Activated naive CD8-positive, alpha-beta T cell treated with anti-CD3 and anti-CD28 coated beads, Interleukin-2, amount 50 U/mL, for 24 hours (primary cell): ENCODE data around the gene CCDC149.

Experiments used
- ATAC-seq: fragments of 150-1000 bp; cut with Tn5 transposase; one replicate; pipeline ENCODE4 v1.10.0; 2021
- DNase-seq: peaks from one replicate; pipeline ENCODE4 v3.0.0; 2021
- H3K27ac Mint-ChIP-seq: one replicate; pipeline ENCODE4 v1.8.0; 2021; ENCODE audit warnings: mild to moderate bottlenecking, mixed read lengths
- H3K27me3 Mint-ChIP-seq: one replicate; pipeline ENCODE4 v1.8.0; 2021; ENCODE audit warnings: mixed read lengths
- H3K36me3 Mint-ChIP-seq: one replicate; pipeline ENCODE4 v1.8.0; 2021; ENCODE audit warnings: low read depth, mixed read lengths
- H3K4me1 Mint-ChIP-seq: one replicate; pipeline ENCODE4 v1.8.0; 2021; ENCODE audit warnings: mixed read lengths
- H3K4me3 Mint-ChIP-seq: one replicate; pipeline ENCODE4 v1.8.0; 2021; ENCODE audit warnings: mild to moderate bottlenecking, moderate library complexity, mixed read lengths
- H3K9me3 Mint-ChIP-seq: one replicate; pipeline ENCODE4 v1.8.0; 2021; ENCODE audit warnings: mixed read lengths

Gene CCDC149

DNA sequence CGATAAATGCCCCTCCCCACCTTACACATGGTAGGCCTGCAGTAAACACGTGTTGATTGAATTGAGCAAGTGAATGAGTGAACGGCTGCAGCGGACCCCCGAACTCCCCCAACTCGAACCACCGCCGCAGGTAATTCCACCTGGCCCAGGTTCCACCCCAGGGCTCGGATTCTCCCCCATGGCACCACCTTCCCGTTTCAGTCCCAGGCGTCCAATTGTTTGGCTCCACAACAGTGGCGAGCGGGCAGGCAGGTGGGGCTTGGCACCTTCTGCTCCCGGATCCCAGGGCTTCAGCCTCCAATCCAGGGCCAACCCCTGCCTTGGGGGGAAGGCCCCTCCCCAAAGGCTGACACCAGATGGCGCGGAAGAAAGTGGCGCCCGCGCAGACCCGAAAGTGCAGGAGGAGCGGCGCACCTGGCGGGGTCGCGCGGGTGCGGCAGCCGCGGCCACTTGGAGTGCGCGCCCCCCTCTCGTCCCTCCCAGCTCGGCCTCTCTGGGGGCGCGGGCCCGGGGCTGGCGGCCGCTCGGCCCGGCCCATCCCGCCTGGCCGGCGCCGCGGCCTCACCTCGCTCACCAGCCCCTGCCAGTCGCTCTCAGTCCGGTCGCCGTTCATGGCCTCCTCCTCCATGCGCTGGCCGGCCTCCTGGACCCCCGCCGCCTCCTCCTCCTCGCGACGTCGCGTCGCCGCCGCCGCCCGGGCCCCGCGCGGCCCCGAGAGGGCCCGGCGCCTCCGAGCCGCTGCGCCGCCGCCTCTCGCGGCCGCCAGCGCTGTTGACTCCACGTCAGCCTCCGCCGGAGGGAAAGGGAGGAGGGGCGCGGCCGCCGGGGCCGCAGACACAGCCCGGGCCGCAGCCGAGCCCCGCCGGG, at the start of gene CCDC149:
Gene CCDC149 (minus strand): TSS at position 791 of the 867 bp plus-strand sequence. CDS start 178 bp downstream, at position 613.
- peaks cover 7% of the 10 kb centered on the region for H3K9me3 Mint-ChIP-seq
- peaks cover 36% of the 10 kb centered on the region for H3K27me3 Mint-ChIP-seq
- no peaks in the 10 kb centered on the region for H3K36me3 Mint-ChIP-seq
- H3K4me1 Mint-ChIP-seq: peaks cover 2% of the 10 kb centered on the region
- H3K4me3 Mint-ChIP-seq: peak within 1 kb of the TSS; percentile 28
- ATAC-seq: peak; percentile 23
- no peak within 1 kb of the TSS for H3K27ac Mint-ChIP-seq
- DNase-seq: peak; percentile 2

DNA sequence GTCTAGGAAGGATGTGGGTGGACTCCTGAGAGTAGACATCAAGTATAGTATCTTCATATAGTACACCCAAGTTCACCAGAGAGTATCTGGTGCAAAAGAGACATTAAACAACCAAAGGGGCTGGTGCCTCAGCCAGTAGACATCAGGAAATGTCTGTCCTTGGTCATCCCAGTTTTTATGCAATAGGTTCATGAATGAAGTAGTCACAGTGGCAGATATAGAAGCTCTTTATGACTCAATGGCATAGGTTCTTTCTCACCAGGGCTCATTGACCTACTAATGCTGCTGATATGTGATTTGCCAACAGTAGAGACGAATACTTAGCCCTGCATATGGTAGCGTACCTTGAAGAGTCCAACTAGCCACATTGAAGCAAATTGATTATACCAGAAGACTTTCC, 45.0 kb upstream of the CCDC149 start:
- no peaks in the 10 kb centered on the region for H3K36me3 Mint-ChIP-seq
- H3K4me1 Mint-ChIP-seq: no peaks in the 10 kb centered on the region
- ATAC-seq: no peak
- H3K27ac Mint-ChIP-seq: no peak overlapping the region
- H3K9me3 Mint-ChIP-seq: peaks cover 22% of the 10 kb centered on the region
- H3K27me3 Mint-ChIP-seq: peaks cover 8% of the 10 kb centered on the region
- no peak overlapping the region for H3K4me3 Mint-ChIP-seq
- no peak for DNase-seq

DNA sequence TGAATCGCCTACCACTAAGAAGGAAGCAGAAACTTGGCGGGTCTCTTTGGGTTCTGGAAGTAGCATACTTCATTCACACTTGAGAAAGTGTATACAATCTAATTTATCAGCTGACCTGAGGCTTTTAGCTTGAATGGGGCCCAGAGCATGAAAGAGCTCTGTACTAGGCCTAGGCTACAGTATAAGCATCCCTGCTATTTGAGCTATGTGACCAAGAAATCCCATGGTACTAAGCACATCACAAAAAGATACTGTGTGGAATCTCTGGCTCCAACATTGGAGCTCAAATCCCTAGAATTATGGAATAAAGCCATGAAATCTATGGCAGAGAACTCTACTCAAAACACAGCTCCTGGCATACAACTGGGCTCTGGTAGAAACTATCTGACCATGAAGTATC, 43.9 kb upstream of the CCDC149 start:
- Mint-ChIP-seq H3K27ac (no peak overlapping the region), H3K27me3 (peaks cover 11% of the 10 kb centered on the region), H3K9me3 (peaks cover 22% of the 10 kb centered on the region), H3K36me3 (no peaks in the 10 kb centered on the region), H3K4me3 (no peak overlapping the region), H3K4me1 (no peaks in the 10 kb centered on the region)
- DNase-seq (no peak), ATAC-seq (no peak)

DNA sequence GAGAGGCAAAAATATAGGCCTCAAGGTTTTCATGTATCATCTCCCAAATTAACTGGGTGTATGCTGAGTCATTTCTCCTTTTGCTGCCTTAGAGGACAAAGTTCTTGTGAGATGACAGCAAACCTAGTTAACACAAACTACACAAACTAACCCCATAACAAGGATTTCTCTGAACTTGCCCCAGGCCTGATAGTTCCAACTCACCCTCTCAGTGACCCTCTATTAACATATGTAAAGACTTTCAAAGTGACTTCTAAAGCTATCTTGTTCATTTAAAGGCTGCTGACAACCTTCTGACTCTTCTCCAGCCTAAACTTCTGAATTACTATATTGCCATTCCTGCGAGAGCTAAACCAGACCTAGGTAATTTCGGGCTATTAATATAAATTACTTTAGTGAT, 43.2 kb upstream of the CCDC149 start:
- H3K36me3 Mint-ChIP-seq: no peaks in the 10 kb centered on the region
- H3K9me3 Mint-ChIP-seq: peaks cover 22% of the 10 kb centered on the region

DNA sequence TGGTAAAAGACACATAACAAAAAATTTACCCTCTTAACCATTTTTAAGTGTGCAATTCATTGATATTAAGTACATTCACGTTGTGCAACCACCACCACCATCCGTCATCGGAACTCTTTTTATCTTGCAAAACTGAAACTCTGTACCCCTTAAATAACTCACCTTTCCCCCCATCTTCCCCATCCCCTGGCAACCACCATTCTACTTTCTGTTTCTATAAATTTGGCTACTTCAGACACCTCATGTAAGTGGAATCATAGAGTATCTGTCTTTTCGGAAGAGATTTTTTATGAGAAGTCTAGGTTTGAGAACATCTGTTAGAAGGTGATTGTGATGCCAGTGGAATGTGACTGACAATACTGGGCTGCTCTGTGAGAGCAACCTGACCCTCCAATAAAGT, 39.8 kb upstream of the CCDC149 start:
- H3K27ac Mint-ChIP-seq: no peak overlapping the region
- peaks cover 4% of the 10 kb centered on the region for H3K27me3 Mint-ChIP-seq
- DNase-seq: no peak
- no peak overlapping the region for H3K4me3 Mint-ChIP-seq
- H3K4me1 Mint-ChIP-seq: no peaks in the 10 kb centered on the region
- no peaks in the 10 kb centered on the region for H3K36me3 Mint-ChIP-seq
- H3K9me3 Mint-ChIP-seq: peaks cover 15% of the 10 kb centered on the region
- ATAC-seq: no peak

More for the DNA sequence above, 43.2 kb upstream of the CCDC149 start:
- no peak overlapping the region for H3K27ac Mint-ChIP-seq
- H3K4me3 Mint-ChIP-seq: no peak overlapping the region
- DNase-seq (no peak), ATAC-seq (no peak)
- H3K27me3 Mint-ChIP-seq: peaks cover 11% of the 10 kb centered on the region
- H3K4me1 Mint-ChIP-seq: no peaks in the 10 kb centered on the region

DNA sequence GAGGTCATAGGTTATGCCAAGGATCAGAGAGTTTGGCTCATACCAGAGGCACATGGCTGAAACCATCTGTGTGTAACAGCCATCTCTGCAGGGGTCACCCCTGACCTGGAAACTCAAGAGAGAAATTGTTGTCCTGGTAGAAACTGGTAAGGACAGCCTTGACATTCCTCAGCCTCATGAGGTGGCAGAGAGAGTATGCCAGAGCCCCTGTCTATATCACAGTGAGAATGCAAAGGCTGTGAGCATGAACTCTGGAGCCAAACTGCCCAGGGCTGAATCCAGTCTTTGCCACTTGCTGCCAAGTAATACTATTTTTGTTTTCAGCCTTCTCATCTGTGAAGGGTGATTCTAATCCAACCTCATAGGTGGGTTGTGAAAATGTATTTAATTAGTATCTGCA, 37.1 kb upstream of the CCDC149 start:
- H3K9me3 Mint-ChIP-seq: peaks cover 4% of the 10 kb centered on the region
- no peak for DNase-seq
- no peaks in the 10 kb centered on the region for H3K36me3 Mint-ChIP-seq
- no peak overlapping the region for H3K4me3 Mint-ChIP-seq
- no peak overlapping the region for H3K27ac Mint-ChIP-seq
- H3K4me1 Mint-ChIP-seq: no peaks in the 10 kb centered on the region
- H3K27me3 Mint-ChIP-seq: peaks cover 3% of the 10 kb centered on the region
- ATAC-seq: no peak

DNA sequence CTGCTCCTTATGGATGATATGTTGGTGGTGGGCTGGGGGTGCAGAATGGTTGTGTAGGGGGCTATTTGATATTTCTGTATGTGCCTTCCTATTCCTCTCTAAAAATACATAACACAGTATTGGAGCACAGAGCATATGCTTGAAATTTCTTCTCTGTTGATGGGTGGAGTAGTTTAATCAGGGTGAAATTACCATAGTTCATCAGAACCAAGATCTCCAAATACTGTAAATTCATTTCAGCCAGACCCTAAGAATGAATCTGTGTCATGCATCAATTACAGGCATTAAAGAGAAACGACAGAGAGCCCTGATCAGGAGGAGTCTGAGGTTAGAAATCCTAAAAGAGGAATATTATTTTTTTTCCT, 25.1 kb upstream of the CCDC149 start:
- no peaks in the 10 kb centered on the region for H3K27me3 Mint-ChIP-seq
- ATAC-seq: no peak
- no peaks in the 10 kb centered on the region for H3K4me1 Mint-ChIP-seq
- H3K9me3 Mint-ChIP-seq: peaks cover 25% of the 10 kb centered on the region
- DNase-seq: no peak
- H3K27ac Mint-ChIP-seq: no peak overlapping the region
- no peak overlapping the region for H3K4me3 Mint-ChIP-seq
- no peaks in the 10 kb centered on the region for H3K36me3 Mint-ChIP-seq

DNA sequence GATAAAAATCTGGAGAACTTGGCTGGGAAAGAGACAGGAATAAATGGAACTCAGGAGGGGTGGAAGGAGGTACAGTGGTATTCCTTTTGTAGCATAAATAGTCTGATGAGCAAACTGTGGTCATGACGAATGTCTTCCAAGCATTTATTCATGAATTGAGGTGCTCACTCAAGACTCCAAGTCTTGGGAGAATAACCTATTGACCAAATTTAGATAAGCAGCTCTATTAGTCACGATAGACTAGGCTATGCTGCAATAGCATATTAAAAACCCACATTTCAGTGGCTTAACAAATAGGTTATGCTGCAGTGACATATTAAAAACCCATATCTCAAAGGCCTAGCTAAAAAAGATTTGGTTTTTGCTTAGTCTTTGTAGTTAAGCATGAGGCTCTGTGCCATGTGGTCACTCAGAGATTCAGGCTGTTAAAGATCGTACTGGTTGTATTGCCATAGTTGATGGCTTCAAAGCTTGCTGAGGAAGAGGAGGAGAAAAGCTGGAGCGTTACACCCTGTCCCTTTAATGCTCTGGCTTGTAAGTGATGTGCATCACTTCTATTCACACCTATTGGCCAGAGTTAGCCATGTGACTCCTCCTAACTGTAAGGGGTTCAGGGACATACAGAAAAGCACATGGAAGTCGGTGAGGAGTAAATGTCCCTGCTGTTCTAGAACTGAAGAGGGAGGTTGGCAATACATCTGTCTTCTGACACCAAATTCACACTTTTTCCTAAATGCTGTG, 24.5 kb upstream of the CCDC149 start:
- H3K9me3 Mint-ChIP-seq: peaks cover 30% of the 10 kb centered on the region
- DNase-seq (no peak), ATAC-seq (no peak)
- no peak overlapping the region for H3K27ac Mint-ChIP-seq
- H3K4me1 Mint-ChIP-seq: no peaks in the 10 kb centered on the region
- no peak overlapping the region for H3K4me3 Mint-ChIP-seq
- H3K27me3 Mint-ChIP-seq: no peaks in the 10 kb centered on the region
- H3K36me3 Mint-ChIP-seq: no peaks in the 10 kb centered on the region

DNA sequence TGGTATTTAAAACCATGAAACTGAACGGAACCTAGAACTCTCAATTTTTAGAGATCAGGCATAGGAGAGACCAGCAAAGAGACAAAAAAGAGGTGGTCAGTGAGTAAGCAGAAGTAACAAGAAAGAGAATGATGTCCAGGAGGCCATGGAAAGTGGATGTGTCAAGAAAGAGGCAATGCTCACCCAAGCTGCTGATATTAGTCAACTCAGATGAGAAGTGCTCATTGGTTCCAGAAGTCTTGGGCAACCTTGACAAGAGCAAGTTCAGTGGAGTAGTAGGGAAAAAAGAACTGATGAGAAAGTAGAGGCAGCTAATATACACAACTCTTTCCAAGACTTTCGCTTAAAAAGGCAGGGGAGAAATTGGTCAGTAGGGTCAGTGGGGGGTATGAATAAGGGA, 23.0 kb upstream of the CCDC149 start:
- H3K4me1 Mint-ChIP-seq: no peaks in the 10 kb centered on the region
- H3K27ac Mint-ChIP-seq: no peak overlapping the region
- DNase-seq (no peak), ATAC-seq (no peak)
- peaks cover 31% of the 10 kb centered on the region for H3K9me3 Mint-ChIP-seq
- no peaks in the 10 kb centered on the region for H3K36me3 Mint-ChIP-seq
- no peaks in the 10 kb centered on the region for H3K27me3 Mint-ChIP-seq
- no peak overlapping the region for H3K4me3 Mint-ChIP-seq

DNA sequence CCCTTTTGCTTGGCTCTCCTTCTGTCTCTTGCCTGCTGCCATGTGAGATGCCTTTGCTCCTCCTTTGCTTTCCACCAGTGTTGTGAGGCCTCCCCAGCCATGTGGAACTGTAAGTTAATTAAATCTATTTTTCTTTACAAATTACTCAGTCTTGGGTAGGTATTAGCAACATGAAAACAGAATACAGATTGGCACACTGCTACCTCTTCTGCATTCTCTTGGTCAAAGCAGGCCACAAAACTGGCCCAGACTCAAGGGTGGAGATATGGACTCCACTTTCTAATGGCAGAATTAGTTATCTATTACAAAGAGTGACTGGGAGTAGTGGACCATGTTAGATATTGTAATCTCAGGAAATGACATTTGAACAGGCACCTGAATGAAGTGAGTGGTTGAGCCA, 21.5 kb upstream of the CCDC149 start:
- DNase-seq: no peak
- Mint-ChIP-seq H3K27ac (no peak overlapping the region), H3K36me3 (no peaks in the 10 kb centered on the region), H3K4me1 (no peaks in the 10 kb centered on the region), H3K27me3 (no peaks in the 10 kb centered on the region), H3K9me3 (peaks cover 31% of the 10 kb centered on the region), H3K4me3 (no peak overlapping the region)
- no peak for ATAC-seq

DNA sequence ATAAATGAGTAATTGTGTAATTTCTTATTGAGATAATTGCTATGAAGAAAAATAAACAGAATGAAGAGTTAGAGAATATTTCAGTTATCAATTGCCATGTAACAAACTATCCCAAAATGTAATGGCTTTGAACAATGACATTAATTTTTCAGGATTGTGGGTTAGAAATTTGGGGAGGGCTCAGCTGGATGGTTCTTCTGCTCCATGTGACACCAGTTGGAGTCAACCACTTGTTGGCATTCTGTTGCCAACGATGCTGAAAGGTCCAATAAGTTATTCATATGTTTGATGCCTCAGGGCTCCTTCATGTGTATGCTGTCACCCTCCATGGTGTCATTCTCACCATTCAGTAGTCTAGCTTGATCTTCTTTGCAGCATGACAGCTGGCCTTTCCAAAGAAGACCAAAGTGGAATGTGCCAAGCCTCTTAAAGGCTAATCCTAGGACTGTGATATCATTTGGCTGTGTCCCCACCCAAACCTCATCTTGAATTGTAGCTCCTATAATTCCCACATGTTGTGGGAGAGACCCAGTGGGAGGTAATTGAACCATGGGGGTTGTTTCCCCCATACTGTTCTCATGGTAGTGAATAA, 20.9 kb upstream of the CCDC149 start:
- Mint-ChIP-seq H3K4me3 (no peak overlapping the region), H3K27me3 (no peaks in the 10 kb centered on the region), H3K4me1 (no peaks in the 10 kb centered on the region), H3K36me3 (no peaks in the 10 kb centered on the region), H3K27ac (no peak overlapping the region), H3K9me3 (peaks cover 31% of the 10 kb centered on the region)
- ATAC-seq: no peak
- no peak for DNase-seq

DNA sequence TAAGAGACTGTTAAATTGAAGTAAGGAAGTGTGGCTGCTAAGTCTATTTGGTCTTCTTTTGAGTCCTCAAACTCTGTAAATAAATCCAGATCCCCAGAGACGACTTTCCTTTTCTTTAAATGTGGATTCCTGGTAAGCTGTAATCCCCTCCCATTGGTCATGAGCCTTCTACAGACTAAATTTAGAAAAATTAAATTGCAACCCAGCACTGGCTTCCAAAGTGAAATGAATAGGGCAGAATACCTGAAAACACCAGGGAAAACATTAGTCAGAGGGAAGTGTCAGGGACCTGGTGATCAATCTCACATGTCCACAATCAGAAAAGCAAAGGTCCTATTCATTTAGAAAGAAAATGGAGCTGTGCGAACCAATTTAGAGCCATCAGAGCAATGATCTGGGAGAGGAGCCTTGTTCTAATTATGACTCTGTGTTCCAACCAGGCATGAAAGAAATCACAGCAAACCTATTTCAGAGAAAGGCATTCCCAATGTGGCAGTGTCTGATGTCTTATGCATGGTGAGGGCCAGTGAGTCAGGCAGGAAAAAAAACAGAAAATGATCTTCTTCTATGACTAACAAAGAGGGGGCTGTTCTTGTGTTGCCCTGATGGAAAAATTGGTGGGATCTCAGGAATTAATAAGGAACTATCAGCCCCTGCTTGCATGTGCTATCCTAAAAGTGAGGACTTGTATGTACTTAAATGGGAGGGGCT, 19.8 kb upstream of the CCDC149 start:
- ATAC-seq (no peak), DNase-seq (no peak)
- Mint-ChIP-seq H3K4me1 (no peaks in the 10 kb centered on the region), H3K9me3 (peaks cover 25% of the 10 kb centered on the region), H3K27ac (no peak overlapping the region), H3K4me3 (no peak overlapping the region), H3K36me3 (no peaks in the 10 kb centered on the region), H3K27me3 (peaks cover 2% of the 10 kb centered on the region)

DNA sequence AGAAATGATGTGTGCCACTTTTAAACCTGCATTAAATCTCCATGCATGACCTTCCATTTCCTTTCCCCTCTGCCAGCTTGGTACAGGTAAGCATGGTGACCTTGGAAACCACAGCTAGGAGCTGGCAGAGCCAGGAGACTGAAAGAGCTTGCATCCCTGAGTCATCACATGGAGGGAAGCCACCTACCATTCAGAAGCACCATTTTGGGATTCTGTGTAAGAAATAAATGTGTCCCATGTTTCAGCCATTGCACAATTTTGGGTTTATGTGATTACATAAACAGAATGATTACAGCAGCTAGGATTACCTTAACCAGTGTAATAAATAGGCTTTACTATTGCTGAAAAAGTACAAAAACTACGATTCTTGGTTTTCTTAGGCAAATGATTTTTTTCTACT, 17.3 kb upstream of the CCDC149 start:
- no peak for ATAC-seq
- Mint-ChIP-seq H3K4me1 (no peaks in the 10 kb centered on the region), H3K27me3 (peaks cover 5% of the 10 kb centered on the region)

DNA sequence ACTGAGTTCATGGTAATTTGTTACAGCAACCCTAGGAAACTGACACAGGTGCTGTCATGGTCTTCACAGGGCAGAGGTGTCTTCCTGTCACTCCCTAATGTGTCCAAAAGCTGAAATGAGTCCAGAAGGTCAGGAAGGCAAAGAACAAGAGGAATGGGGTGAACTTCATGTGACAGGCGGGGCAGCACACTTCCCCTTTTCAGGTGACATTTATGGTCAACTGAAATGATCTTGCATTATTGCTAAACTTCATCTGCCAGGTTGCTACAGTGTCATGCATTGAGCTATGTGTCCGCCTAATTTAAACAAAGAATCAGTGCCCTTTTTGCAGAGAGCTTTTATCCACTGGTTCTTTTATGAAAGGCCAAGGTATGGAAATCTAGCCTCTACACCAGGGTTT, 15.9 kb upstream of the CCDC149 start:
- Mint-ChIP-seq H3K36me3 (no peaks in the 10 kb centered on the region), H3K27ac (no peak overlapping the region), H3K27me3 (peaks cover 5% of the 10 kb centered on the region), H3K4me1 (no peaks in the 10 kb centered on the region), H3K4me3 (no peak overlapping the region), H3K9me3 (peaks cover 10% of the 10 kb centered on the region)
- ATAC-seq (no peak), DNase-seq (no peak)

More for the DNA sequence above, 17.3 kb upstream of the CCDC149 start:
- Mint-ChIP-seq H3K36me3 (no peaks in the 10 kb centered on the region), H3K9me3 (peaks cover 21% of the 10 kb centered on the region), H3K4me3 (no peak overlapping the region), H3K27ac (no peak overlapping the region)
- no peak for DNase-seq
